Uterus (tissue), 4 donors: ENCODE results near the gene TUT4. TPM values are rescaled to one million over a fixed set of nuclear protein-coding genes. Genes with fewer than 3 reads are reported as not detected.

ENCODE experiments used
- DNase-seq, 2 donors: peaks; one replicate each; pipeline ENCODE4 v3.0.0-alpha.2; 2019 to 2020
- H3K27ac ChIP-seq, 2 donors: fragments of 200-600 bp; sonication (generic); 1 replicate in 1 of 2; 2 replicates in 1 of 2; pipeline ENCODE4 v1.5.1; 2016 to 2018
- H3K27me3 ChIP-seq, 2 donors: fragments of 200-600 bp; sonication (generic); one replicate each; pipeline ENCODE4 v1.5.1; 2018 to 2019; ENCODE audit warnings: control low read depth in 1 of 2
- H3K36me3 ChIP-seq, 2 donors: fragments of 200-600 bp; sonication (generic); one replicate each; pipeline ENCODE4 v1.5.1; 2019; ENCODE audit warnings: control low read depth in 1 of 2
- H3K4me1 ChIP-seq, 2 donors: fragments of 200-600 bp; sonication (generic); one replicate each; pipeline ENCODE4 v1.5.1; 2018 to 2019; ENCODE audit warnings: control low read depth in 1 of 2
- H3K4me3 ChIP-seq, 2 donors: fragments of 200-600 bp; sonication (generic); 1 replicate in 1 of 2; 2 replicates in 1 of 2; pipeline ENCODE4 v1.5.1; 2018 to 2019; ENCODE audit warnings: mild to moderate bottlenecking in 1 of 2
- H3K9me3 ChIP-seq, 2 donors: fragments of 200-600 bp; sonication (generic); one replicate each; pipeline ENCODE4 v1.5.1; 2019; ENCODE audit warnings: control low read depth in 1 of 2
- CTCF ChIP-seq, 4 experiments: fragments of 200-600 bp in 2 of 4; fragments of 450-650 bp in 2 of 4; sonication (generic) in 2 of 4; IDR thresholded peaks; one replicate each; pipeline ENCODE4 v1.5.1; 2016 to 2019; ENCODE audit warnings: antibody characterized with exemption in 4 of 4, mild to moderate bottlenecking in 2 of 4, moderate library complexity in 1 of 4
- POLR2A ChIP-seq, 2 donors: fragments of 450-650 bp; IDR thresholded peaks; one replicate each; pipeline ENCODE4 v1.6.1; 2016; ENCODE audit warnings: antibody characterized with exemption in 2 of 2, mild to moderate bottlenecking in 1 of 2, moderate library complexity in 1 of 2
- intact Hi-C: fragments of 100-400 bp; cut with DNase I; formaldehyde crosslinking; loops from one replicate; pipeline ENCODE4 v1.15.1; 2023; ENCODE audit warnings: low total_unique reads
- total RNA-seq, 4 donors: library from RNA; depleted of rRNA in 3 of 4; stranded (reverse); fragments of >200 nt in 3 of 4; gene quantifications; one replicate each; pipeline versions ENCODE4 v1.1.0 to v1.2.4, GENCODE V29; 2014 to 2023
- donor health status: DM: yes; HTN: yes; CAD: no.

Gene TUT4
- total RNA-seq, 4 donors from 2014 or later = 105 to 138 (median 127) TPM

GRCh38 chr1:52474807-52475206 lies 78.1 kb downstream of the TUT4 start:
- H3K36me3 ChIP-seq = no peaks in the 10 kb centered on the region

DNA sequence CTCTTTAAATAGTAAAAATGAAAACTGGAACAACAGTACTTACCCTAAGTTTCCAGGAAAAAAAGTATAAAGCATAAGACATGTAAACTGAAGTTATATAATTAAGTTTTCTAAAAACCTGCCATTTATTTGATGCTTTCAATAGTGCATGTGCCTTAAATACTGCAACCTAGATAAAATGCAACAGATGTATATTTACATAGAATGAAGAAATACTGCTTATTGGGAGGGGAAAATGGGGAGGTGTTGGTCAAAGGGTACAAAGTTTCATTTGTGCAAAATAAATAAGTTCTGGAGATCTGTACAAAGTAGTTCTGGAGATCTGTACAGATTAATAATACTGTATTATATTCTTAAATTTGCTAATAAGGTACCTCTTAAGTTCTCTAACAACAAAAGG lies 79.9 kb downstream of the TUT4 start:
- H3K27me3 ChIP-seq = no peaks in the 10 kb centered on the region
- no peaks in the 10 kb centered on the region for H3K9me3 ChIP-seq
- H3K4me3 ChIP-seq = no peak overlapping the region
- H3K27ac ChIP-seq = no peak overlapping the region
- DNase-seq = no peak
- no peaks in the 10 kb centered on the region for H3K36me3 ChIP-seq
- H3K4me1 ChIP-seq = no peaks in the 10 kb centered on the region
- intact Hi-C loops = no loop called here
- TF ChIP-seq CTCF (IDR thresholded peaks at IDR 0.05) = no peak
- TF ChIP-seq POLR2A (IDR thresholded peaks at IDR 0.05) = no peak

More at GRCh38 chr1:52474807-52475206, 78.1 kb downstream of the TUT4 start:
- intact Hi-C loops = no loop called here
- Histone ChIP-seq H3K4me1 (no peaks in the 10 kb centered on the region), H3K27ac (no peak overlapping the region), H3K27me3 (no peaks in the 10 kb centered on the region), H3K4me3 (no peak overlapping the region), H3K9me3 (no peaks in the 10 kb centered on the region)
- DNase-seq = no peak
- TF ChIP-seq CTCF (IDR thresholded peaks at IDR 0.05) = no peak

DNA sequence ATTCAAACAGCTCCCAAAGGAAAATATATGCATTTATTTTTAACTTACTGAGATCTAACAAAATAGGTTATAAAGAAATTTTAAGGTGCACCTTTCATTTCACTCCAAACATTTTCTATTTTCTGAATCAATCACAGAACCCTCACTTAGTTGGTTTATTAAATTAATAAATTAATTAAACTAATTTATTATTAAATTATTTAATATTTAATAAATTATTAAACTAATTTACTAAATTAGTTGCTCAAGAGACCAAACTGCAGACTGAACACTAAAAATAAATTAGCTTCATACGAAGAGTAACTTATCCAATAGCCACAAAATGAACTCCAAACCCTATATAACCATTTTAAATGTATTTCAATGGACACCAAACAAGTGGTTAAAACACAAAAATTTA lies 80.5 kb downstream of the TUT4 start:
- intact Hi-C loops = no loop called here
- H3K36me3 ChIP-seq = no peaks in the 10 kb centered on the region
- TF ChIP-seq POLR2A (IDR thresholded peaks at IDR 0.05) (no peak), CTCF (IDR thresholded peaks at IDR 0.05) (no peak)
- H3K4me3 ChIP-seq = no peak overlapping the region
- H3K4me1 ChIP-seq = no peaks in the 10 kb centered on the region
- H3K27me3 ChIP-seq = no peaks in the 10 kb centered on the region
- H3K9me3 ChIP-seq = no peaks in the 10 kb centered on the region
- H3K27ac ChIP-seq = no peak overlapping the region
- DNase-seq = no peak

- H3K4me3 ChIP-seq = no peak overlapping the region
- TF ChIP-seq POLR2A (IDR thresholded peaks at IDR 0.05) (no peak), CTCF (IDR thresholded peaks at IDR 0.05) (no peak)
These were observed 83.8 kb downstream of the TUT4 start for GRCh38 chr1:52469108-52469507.

GRCh38 chr1:52463891-52464290 lies 89.0 kb downstream of the TUT4 start:
- H3K27ac ChIP-seq = no peak overlapping the region
- no peaks in the 10 kb centered on the region for H3K27me3 ChIP-seq
- intact Hi-C loops = no loop called here
- no peaks in the 10 kb centered on the region for H3K9me3 ChIP-seq
- TF ChIP-seq POLR2A (IDR thresholded peaks at IDR 0.05) (no peak), CTCF (IDR thresholded peaks at IDR 0.05) (no peak)
- H3K36me3 ChIP-seq = no peaks in the 10 kb centered on the region
- DNase-seq = no peak
- H3K4me1 ChIP-seq = no peaks in the 10 kb centered on the region
- H3K4me3 ChIP-seq = no peak overlapping the region

More at GRCh38 chr1:52469108-52469507, 83.8 kb downstream of the TUT4 start:
- H3K4me1 ChIP-seq = no peaks in the 10 kb centered on the region
- no peaks in the 10 kb centered on the region for H3K36me3 ChIP-seq
- DNase-seq = no peak
- H3K27ac ChIP-seq = no peak overlapping the region
- H3K27me3 ChIP-seq = no peaks in the 10 kb centered on the region
- intact Hi-C loops = no loop called here
- H3K9me3 ChIP-seq = no peaks in the 10 kb centered on the region
